DND-41 (cell line): ENCODE results near the gene PPP1R15B.

ENCODE experiments used
- ATAC-seq: fragments of 200-7000 bp; cut with Tn5 transposase; 3 replicates; pipeline ENCODE4 v1.9.1; 2021; ENCODE audit warnings: low read depth; ENCODE audit not compliant: insufficient read depth
- DNase-seq: peaks from one replicate; pipeline ENCODE4 v3.0.0-alpha.2; 2020
- H2AFZ ChIP-seq: 2 replicates; pipeline ENCODE4 v1.6.0; 2012; ENCODE audit warnings: low read depth, low read length
- H3K27ac ChIP-seq: 2 replicates; pipeline ENCODE4 v1.5.1; 2012; ENCODE audit warnings: low read length, inconsistent platforms
- H3K27me3 ChIP-seq: fragments of 200-600 bp; sonication (generic); 2 replicates; pipeline ENCODE4 v1.6.0; 2012; ENCODE audit warnings: low read length, mild to moderate bottlenecking, inconsistent platforms; ENCODE audit not compliant: insufficient read depth, poor library complexity
- H3K36me3 ChIP-seq: 2 replicates; pipeline ENCODE4 v1.5.1; 2012; ENCODE audit warnings: low read length, inconsistent platforms; ENCODE audit not compliant: insufficient read depth
- H3K4me1 ChIP-seq: 2 replicates; pipeline ENCODE4 v1.5.1; 2012; ENCODE audit warnings: mild to moderate bottlenecking, low read length; ENCODE audit not compliant: insufficient read depth
- H3K4me2 ChIP-seq: 2 replicates; pipeline ENCODE4 v1.6.0; 2012; ENCODE audit warnings: mild to moderate bottlenecking, moderate library complexity, low read length, inconsistent platforms; ENCODE audit not compliant: insufficient read depth
- H3K4me3 ChIP-seq, 2 experiments: fragments of 200-600 bp in 1 of 2; shearing (Covaris generic) in 1 of 2; 2 replicates each; pipeline ENCODE4 v1.5.1; 2012 to 2016; ENCODE audit warnings: inconsistent platforms in 2 of 2, low read length in 2 of 2, mild to moderate bottlenecking in 2 of 2, low read depth in 1 of 2, moderate library complexity in 1 of 2
- H3K79me2 ChIP-seq: 2 replicates; pipeline ENCODE4 v1.6.0; 2012; ENCODE audit warnings: low read length, inconsistent platforms; ENCODE audit not compliant: insufficient read depth
- H3K9ac ChIP-seq: 2 replicates; pipeline ENCODE4 v1.6.0; 2012; ENCODE audit warnings: low read depth, mild to moderate bottlenecking, inconsistent platforms, low read length, moderate library complexity
- H3K9me3 ChIP-seq: 2 replicates; pipeline ENCODE4 v1.5.1; 2012; ENCODE audit warnings: low read length, moderate library complexity, mild to moderate bottlenecking, inconsistent platforms; ENCODE audit not compliant: insufficient read depth, severe bottlenecking
- H4K20me1 ChIP-seq: 2 replicates; pipeline ENCODE4 v1.6.0; 2012; ENCODE audit warnings: low read length; ENCODE audit not compliant: insufficient read depth
- EZH2 ChIP-seq: IDR thresholded peaks from 3 replicates; pipeline ENCODE4 v1.6.1; 2012; ENCODE audit warnings: borderline replicate concordance, low read depth, mild to moderate bottlenecking, moderate library complexity, low read length, inconsistent platforms; ENCODE audit not compliant: severe bottlenecking
- TF ChIP-seq, protein P1 (sequence below): IDR thresholded peaks from 2 replicates; pipeline ENCODE4 v1.5.1; 2012; ENCODE audit warnings: borderline replicate concordance, low read length, moderate library complexity, mild to moderate bottlenecking; ENCODE audit not compliant: poor library complexity, severe bottlenecking; ENCODE audit errors: extremely low read depth

PPP1R15B gene

GRCh38 chr1:204367193-204367858 lies 44.3 kb downstream of the PPP1R15B start:
- Histone ChIP-seq H3K4me2 (no peak overlapping the region), H3K9me3 (no peaks in the 10 kb centered on the region), H3K27me3 (peaks cover 14% of the 10 kb centered on the region), H3K27ac (no peak overlapping the region), H3K9ac (no peak overlapping the region), H3K36me3 (no peaks in the 10 kb centered on the region), H2AFZ (no peak overlapping the region), H3K4me3 (no peak overlapping the region), H4K20me1 (no peaks in the 10 kb centered on the region), H3K4me1 (peaks cover 11% of the 10 kb centered on the region), H3K79me2 (no peaks in the 10 kb centered on the region)
- ATAC-seq = no peak
- DNase-seq = no peak
- no peak for TF ChIP-seq EZH2

GRCh38 chr1:204366759-204367158 lies 44.9 kb downstream of the PPP1R15B start:
- ATAC-seq = no peak
- peaks cover 16% of the 10 kb centered on the region for H3K27me3 ChIP-seq
- no peaks in the 10 kb centered on the region for H3K36me3 ChIP-seq
- no peak overlapping the region for H3K27ac ChIP-seq
- H3K9ac ChIP-seq = no peak overlapping the region
- TF ChIP-seq, protein P1, sequence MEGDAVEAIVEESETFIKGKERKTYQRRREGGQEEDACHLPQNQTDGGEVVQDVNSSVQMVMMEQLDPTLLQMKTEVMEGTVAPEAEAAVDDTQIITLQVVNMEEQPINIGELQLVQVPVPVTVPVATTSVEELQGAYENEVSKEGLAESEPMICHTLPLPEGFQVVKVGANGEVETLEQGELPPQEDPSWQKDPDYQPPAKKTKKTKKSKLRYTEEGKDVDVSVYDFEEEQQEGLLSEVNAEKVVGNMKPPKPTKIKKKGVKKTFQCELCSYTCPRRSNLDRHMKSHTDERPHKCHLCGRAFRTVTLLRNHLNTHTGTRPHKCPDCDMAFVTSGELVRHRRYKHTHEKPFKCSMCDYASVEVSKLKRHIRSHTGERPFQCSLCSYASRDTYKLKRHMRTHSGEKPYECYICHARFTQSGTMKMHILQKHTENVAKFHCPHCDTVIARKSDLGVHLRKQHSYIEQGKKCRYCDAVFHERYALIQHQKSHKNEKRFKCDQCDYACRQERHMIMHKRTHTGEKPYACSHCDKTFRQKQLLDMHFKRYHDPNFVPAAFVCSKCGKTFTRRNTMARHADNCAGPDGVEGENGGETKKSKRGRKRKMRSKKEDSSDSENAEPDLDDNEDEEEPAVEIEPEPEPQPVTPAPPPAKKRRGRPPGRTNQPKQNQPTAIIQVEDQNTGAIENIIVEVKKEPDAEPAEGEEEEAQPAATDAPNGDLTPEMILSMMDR = peak; percentile 60
- no peak for TF ChIP-seq EZH2
- peak; percentile 11 for DNase-seq
- no peak overlapping the region for H3K4me3 ChIP-seq
- H4K20me1 ChIP-seq = no peaks in the 10 kb centered on the region
- H3K4me1 ChIP-seq = peaks cover 11% of the 10 kb centered on the region
- H3K79me2 ChIP-seq = no peaks in the 10 kb centered on the region
- no peak overlapping the region for H3K4me2 ChIP-seq
- H3K9me3 ChIP-seq = no peaks in the 10 kb centered on the region
- no peak overlapping the region for H2AFZ ChIP-seq

DNA sequence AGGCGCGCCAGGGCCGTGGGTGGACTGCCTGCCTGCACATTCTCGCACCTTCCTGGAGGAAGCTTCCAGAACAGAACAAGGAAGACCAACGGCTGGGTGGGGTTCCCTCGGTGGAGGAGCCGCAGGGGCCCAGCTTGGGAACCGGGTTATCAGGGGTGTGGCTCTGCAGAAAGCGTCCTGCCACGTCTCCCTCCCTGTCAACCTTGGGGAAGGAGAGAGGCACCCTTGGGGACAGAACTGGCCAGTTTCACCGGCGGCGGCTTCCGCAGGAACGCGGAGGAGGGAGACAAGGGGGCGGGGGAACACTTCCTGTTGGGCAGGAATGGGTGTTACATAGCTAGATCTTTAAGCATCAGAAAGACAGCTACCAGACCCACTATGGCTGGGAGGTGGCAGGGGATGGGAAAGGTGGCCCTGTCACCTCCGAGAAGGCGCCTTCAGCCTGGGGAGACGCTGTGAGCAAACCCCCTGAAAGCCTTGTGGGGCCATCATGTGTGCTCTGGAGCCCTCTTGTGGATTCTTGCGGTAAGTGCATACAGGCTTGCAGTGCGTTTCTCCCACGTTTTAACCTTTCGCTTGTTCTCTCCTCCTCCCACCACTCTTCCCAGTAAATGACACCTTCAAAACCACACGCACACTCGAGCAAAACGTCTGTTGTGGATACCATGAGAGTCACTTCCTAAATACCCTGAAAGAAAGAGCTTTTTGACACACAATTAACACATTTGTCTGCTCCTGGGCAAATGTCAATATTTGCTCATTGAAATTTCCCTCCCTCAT lies 48.1 kb downstream of the PPP1R15B start:
- H3K79me2 ChIP-seq = no peaks in the 10 kb centered on the region
- H3K4me1 ChIP-seq = peaks cover 19% of the 10 kb centered on the region
- TF ChIP-seq, protein P1 = peak; percentile 99
- TF ChIP-seq EZH2 = no peak
- no peaks in the 10 kb centered on the region for H3K9me3 ChIP-seq
- H2AFZ ChIP-seq = 0 out of 2 replicates have a peak overlapping the region, but pooled peaks have one; percentile 44
- no peaks in the 10 kb centered on the region for H3K36me3 ChIP-seq
- H4K20me1 ChIP-seq = no peaks in the 10 kb centered on the region
- H3K4me2 ChIP-seq = peak overlapping the region; percentile 42
- H3K9ac ChIP-seq = no peak overlapping the region
- H3K27me3 ChIP-seq = peaks cover 12% of the 10 kb centered on the region
- ATAC-seq = peak; percentile 75
- peak; percentile 73 for DNase-seq
- no peak overlapping the region for H3K27ac ChIP-seq
- no peak overlapping the region for H3K4me3 ChIP-seq

- H3K9ac ChIP-seq = no peak overlapping the region
- peaks cover 19% of the 10 kb centered on the region for H3K4me1 ChIP-seq
- peaks cover 12% of the 10 kb centered on the region for H3K27me3 ChIP-seq
- no peaks in the 10 kb centered on the region for H4K20me1 ChIP-seq
- DNase-seq (peak; percentile 7), ATAC-seq (no peak)
- H3K4me2 ChIP-seq = 0 out of 2 replicates have a peak overlapping the region, but pooled peaks have one; percentile 42
- TF ChIP-seq, protein P1 = no peak
- TF ChIP-seq EZH2 = no peak
- H3K27ac ChIP-seq = no peak overlapping the region
- no peaks in the 10 kb centered on the region for H3K79me2 ChIP-seq
- H3K36me3 ChIP-seq = no peaks in the 10 kb centered on the region
- H3K9me3 ChIP-seq = no peaks in the 10 kb centered on the region
- no peak overlapping the region for H3K4me3 ChIP-seq
- H2AFZ ChIP-seq = no peak overlapping the region
Measured at GRCh38 chr1:204362984-204363334, 48.7 kb downstream of the PPP1R15B start.
